T-helper 2 cell (primary cell): ENCODE data around the gene OSBP2.

Experiments used
- DNase-seq, 5 experiments: peaks; one replicate each; pipeline versions ENCODE4 v3.0.0 to v3.0.0-alpha.2; 2012 to 2022

OSBP2 gene

GRCh38 chr22:30871391-30872284, 177.0 kb downstream of the OSBP2 start:
- DNase-seq: no peak

GRCh38 chr22:30872285-30873041, 177.8 kb downstream of the OSBP2 start:
- DNase-seq: no peak

- no peak for DNase-seq
Observed at GRCh38 chr22:30873086-30873650, 178.5 kb downstream of the OSBP2 start.

GRCh38 chr22:30873661-30874060, 179.0 kb downstream of the OSBP2 start:
- no peak for DNase-seq

GRCh38 chr22:30874431-30875370, 180.0 kb downstream of the OSBP2 start:
- no peak for DNase-seq

GRCh38 chr22:30875481-30876215, 181.0 kb downstream of the OSBP2 start:
- DNase-seq: no peak

- no peak for DNase-seq
Observed at GRCh38 chr22:30876221-30876751, 181.6 kb downstream of the OSBP2 start.

- DNase-seq: no peak
Observed at GRCh38 chr22:30876915-30877553, 182.4 kb downstream of the OSBP2 start.

GRCh38 chr22:30877662-30878515, 183.2 kb downstream of the OSBP2 start:
- no peak for DNase-seq

- no peak for DNase-seq
Observed at GRCh38 chr22:30878516-30879414, 184.1 kb downstream of the OSBP2 start.

GRCh38 chr22:30879415-30879797, 184.7 kb downstream of the OSBP2 start:
- DNase-seq: no peak

GRCh38 chr22:30880181-30880601, 185.5 kb downstream of the OSBP2 start:
- no peak for DNase-seq

GRCh38 chr22:30880847-30881246, 186.2 kb downstream of the OSBP2 start:
- no peak for DNase-seq

GRCh38 chr22:30881361-30882183, 186.9 kb downstream of the OSBP2 start:
- DNase-seq: no peak

- DNase-seq: no peak
Observed at GRCh38 chr22:30882184-30882717, 187.6 kb downstream of the OSBP2 start.

GRCh38 chr22:30882974-30883533, 188.4 kb downstream of the OSBP2 start:
- peak in 1 of 5 experiments; percentile 13 for DNase-seq

- DNase-seq: no peak
Observed at GRCh38 chr22:30883586-30884145, 189.0 kb downstream of the OSBP2 start.
